HEK293 (cell line): ENCODE data around the gene PLCL1.

Experiments used
- CTCF ChIA-PET: fragments of 350-600 bp; formaldehyde crosslinking; extraction: SDS; loops from one replicate; lab custom pipeline; 2021; ENCODE audit warnings: antibody characterized with exemption; lab: Yijun Ruan, JAX
- POLR2A ChIA-PET: fragments of 300-600 bp; formaldehyde crosslinking; extraction: SDS; loops from one replicate; lab custom pipeline; 2020; ENCODE audit warnings: antibody characterized with exemption, inconsistent platforms; lab: Yijun Ruan, JAX
- H3K27ac ChIP-seq: fragments of 200-500 bp; sonication (Bioruptor generic); 2 replicates; pipeline ENCODE4 v1.5.1; 2014; ENCODE audit warnings: low read depth, low read length, control low read depth, inconsistent platforms; ENCODE audit errors: extremely low read depth
- H3K36me3 ChIP-seq, 2 experiments: fragments of 200-500 bp in 1 of 2; sonication (Bioruptor generic) in 1 of 2; 1 replicate in 1 of 2; 2 replicates in 1 of 2; pipeline ENCODE4 v1.5.1; 2014 to 2017; ENCODE audit warnings: inconsistent platforms in 2 of 2, low read length in 2 of 2; ENCODE audit not compliant: control insufficient read depth in 2 of 2, insufficient read depth in 1 of 2
- H3K4me1 ChIP-seq: fragments of 200-500 bp; sonication (Bioruptor generic); 2 replicates; pipeline ENCODE4 v1.5.1; 2014; ENCODE audit warnings: mild to moderate bottlenecking, low read length, inconsistent platforms; ENCODE audit not compliant: control insufficient read depth, insufficient read depth
- H3K4me3 ChIP-seq: 2 replicates; pipeline ENCODE4 v1.5.1; 2011; ENCODE audit warnings: low read depth, mild to moderate bottlenecking, control low read depth, low read length, moderate library complexity
- H3K9me3 ChIP-seq: fragments of 200-500 bp; sonication (Bioruptor generic); 2 replicates; pipeline ENCODE4 v1.5.1; 2014; ENCODE audit warnings: low read depth, low read length, inconsistent platforms; ENCODE audit not compliant: control insufficient read depth, insufficient read depth
- FEZF1 ChIP-seq: fragments of 450-650 bp; formaldehyde crosslinking; IDR thresholded peaks from 2 replicates; pipeline ENCODE4 v1.5.1; 2016; ENCODE audit warnings: missing biosample characterization, missing genetic modification characterization
- KLF8 ChIP-seq: fragments of 450-650 bp; formaldehyde crosslinking; IDR thresholded peaks from 2 replicates; pipeline ENCODE4 v1.5.1; 2016; ENCODE audit warnings: missing biosample characterization, missing genetic modification characterization
- OVOL3 ChIP-seq: fragments of 450-650 bp; formaldehyde crosslinking; IDR thresholded peaks from 2 replicates; pipeline ENCODE4 v1.5.1; 2016; ENCODE audit warnings: missing biosample characterization, missing genetic modification characterization
- YY2 ChIP-seq: fragments of 450-650 bp; formaldehyde crosslinking; IDR thresholded peaks from 2 replicates; pipeline ENCODE4 v1.5.1; 2016; ENCODE audit warnings: missing biosample characterization, missing genetic modification characterization
- ZBTB48 ChIP-seq: fragments of 450-650 bp; formaldehyde crosslinking; IDR thresholded peaks from 2 replicates; pipeline ENCODE4 v1.5.1; 2016; ENCODE audit warnings: missing biosample characterization, missing genetic modification characterization
- ZBTB8A ChIP-seq: fragments of 450-650 bp; formaldehyde crosslinking; IDR thresholded peaks from 2 replicates; pipeline ENCODE4 v1.5.1; 2016; ENCODE audit warnings: missing biosample characterization, missing genetic modification characterization
- ZNF132 ChIP-seq: fragments of 450-650 bp; formaldehyde crosslinking; IDR thresholded peaks from 2 replicates; pipeline ENCODE4 v1.5.1; 2017; ENCODE audit warnings: missing biosample characterization, missing genetic modification characterization, borderline replicate concordance
- ZNF133 ChIP-seq: fragments of 450-650 bp; formaldehyde crosslinking; IDR thresholded peaks from 2 replicates; pipeline ENCODE4 v1.5.1; 2016; ENCODE audit warnings: missing biosample characterization, missing genetic modification characterization
- ZNF157 ChIP-seq: fragments of 450-650 bp; formaldehyde crosslinking; IDR thresholded peaks from 2 replicates; pipeline ENCODE4 v1.5.1; 2016; ENCODE audit warnings: missing biosample characterization, missing genetic modification characterization
- ZNF16 ChIP-seq: fragments of 450-650 bp; formaldehyde crosslinking; IDR thresholded peaks from 2 replicates; pipeline ENCODE4 v1.5.1; 2016; ENCODE audit warnings: low read depth, missing biosample characterization, missing genetic modification characterization
- ZNF184 ChIP-seq: fragments of 450-650 bp; IDR thresholded peaks from 2 replicates; pipeline ENCODE4 v1.5.1; 2018; ENCODE audit warnings: missing biosample characterization, mild to moderate bottlenecking, missing genetic modification characterization
- ZNF211 ChIP-seq: fragments of 450-650 bp; formaldehyde crosslinking; IDR thresholded peaks from 2 replicates; pipeline ENCODE4 v1.5.1; 2016; ENCODE audit warnings: low read depth, missing biosample characterization, missing genetic modification characterization
- ZNF24 ChIP-seq: fragments of 450-650 bp; formaldehyde crosslinking; IDR thresholded peaks from 2 replicates; pipeline ENCODE4 v1.5.1; 2016; ENCODE audit warnings: missing biosample characterization, missing genetic modification characterization
- ZNF248 ChIP-seq: fragments of 450-650 bp; formaldehyde crosslinking; IDR thresholded peaks from 2 replicates; pipeline ENCODE4 v1.5.1; 2017; ENCODE audit warnings: missing biosample characterization, missing genetic modification characterization
- ZNF391 ChIP-seq: fragments of 450-650 bp; formaldehyde crosslinking; IDR thresholded peaks from 2 replicates; pipeline ENCODE4 v1.5.1; 2016; ENCODE audit warnings: low read depth, missing biosample characterization, missing genetic modification characterization, borderline replicate concordance
- ZNF571 ChIP-seq: fragments of 450-650 bp; formaldehyde crosslinking; IDR thresholded peaks from 2 replicates; pipeline ENCODE4 v1.5.0; 2017; ENCODE audit warnings: missing biosample characterization, missing genetic modification characterization
- ZNF585B ChIP-seq: fragments of 450-650 bp; formaldehyde crosslinking; IDR thresholded peaks from 2 replicates; pipeline ENCODE4 v1.5.1; 2016; ENCODE audit warnings: missing biosample characterization, missing genetic modification characterization
- ZNF600 ChIP-seq: fragments of 450-650 bp; formaldehyde crosslinking; IDR thresholded peaks from 2 replicates; pipeline ENCODE4 v1.5.1; 2016; ENCODE audit warnings: missing biosample characterization, missing genetic modification characterization
- ZNF658 ChIP-seq: fragments of 450-650 bp; formaldehyde crosslinking; IDR thresholded peaks from 2 replicates; pipeline ENCODE4; 2016; ENCODE audit warnings: missing biosample characterization, missing genetic modification characterization
- ZNF777 ChIP-seq: fragments of 450-650 bp; formaldehyde crosslinking; IDR thresholded peaks from 2 replicates; pipeline ENCODE4 v1.5.1; 2017; ENCODE audit warnings: missing biosample characterization, missing genetic modification characterization, borderline replicate concordance
- ZNF785 ChIP-seq: fragments of 450-650 bp; formaldehyde crosslinking; IDR thresholded peaks from 2 replicates; pipeline ENCODE4 v1.5.1; 2016; ENCODE audit warnings: missing biosample characterization, missing genetic modification characterization
- ZXDB ChIP-seq: fragments of 450-650 bp; formaldehyde crosslinking; IDR thresholded peaks from 2 replicates; pipeline ENCODE4 v1.5.1; 2016; ENCODE audit warnings: missing biosample characterization, missing genetic modification characterization
- TF ChIP-seq, protein P1 (sequence below): fragments of 450-650 bp; formaldehyde crosslinking; IDR thresholded peaks from 2 replicates; pipeline ENCODE4 v1.5.1; 2017; ENCODE audit warnings: missing biosample characterization, mild to moderate bottlenecking, missing genetic modification characterization, moderate library complexity
- TF ChIP-seq, protein P2 (sequence below): fragments of 450-650 bp; formaldehyde crosslinking; IDR thresholded peaks from 2 replicates; pipeline ENCODE4; 2016; ENCODE audit warnings: missing biosample characterization, missing genetic modification characterization
- TF ChIP-seq, protein P3 (sequence below): fragments of 450-650 bp; formaldehyde crosslinking; IDR thresholded peaks from 2 replicates; pipeline ENCODE4 v1.5.1; 2016; ENCODE audit warnings: missing biosample characterization, missing genetic modification characterization, low read depth

The PLCL1 gene

DNA sequence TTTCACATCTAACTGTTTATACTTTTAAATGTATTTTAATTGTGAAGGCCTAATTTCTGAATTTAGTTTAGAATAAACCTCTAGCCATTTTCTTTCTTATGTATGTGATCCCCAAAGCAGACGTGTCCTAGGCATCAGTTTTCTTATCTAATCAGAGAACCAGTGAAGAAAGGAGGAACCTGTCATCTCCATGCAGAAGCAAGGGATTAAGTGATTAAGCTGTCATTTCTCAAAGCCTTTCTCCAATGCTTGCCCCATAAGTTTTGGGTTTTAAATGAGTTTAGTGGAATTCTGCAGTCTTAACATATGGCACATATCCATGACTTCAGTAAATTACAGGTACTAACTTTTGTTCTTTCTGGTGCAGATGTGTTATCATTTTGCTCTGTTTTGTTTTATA, 190.4 kb downstream of the PLCL1 start (continued):
- no peak for TF ChIP-seq FEZF1

DNA sequence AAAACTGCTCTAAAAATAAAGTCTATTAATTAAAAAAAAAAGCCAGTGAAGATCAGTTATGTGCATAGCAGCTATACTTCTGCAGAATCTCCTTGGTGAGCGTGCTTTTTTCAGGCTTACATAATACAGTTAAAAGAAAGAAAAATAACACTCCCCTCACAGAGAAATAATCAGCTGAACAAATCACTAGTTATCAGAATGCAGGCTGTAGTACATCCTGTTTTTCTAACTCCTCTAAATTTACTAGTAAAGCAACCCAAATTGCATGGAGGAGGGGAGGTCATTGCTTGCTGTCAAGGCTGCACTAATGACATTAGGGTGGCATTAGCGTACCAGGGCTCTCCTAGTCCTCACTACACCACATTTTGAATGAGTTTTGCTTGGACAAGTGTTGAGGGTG, 192.2 kb downstream of the PLCL1 start:
- H3K36me3 ChIP-seq: no peaks in the 10 kb centered on the region
- no peak overlapping the region for H3K27ac ChIP-seq
- H3K9me3 ChIP-seq: no peaks in the 10 kb centered on the region
- no peak overlapping the region for H3K4me3 ChIP-seq
- no peaks in the 10 kb centered on the region for H3K4me1 ChIP-seq
- POLR2A ChIA-PET: no interaction called here
- no peak for TF ChIP-seq ZNF248 (tag by site-specific recombination)
- TF ChIP-seq ZNF211 (tag by site-specific recombination): no peak
- TF ChIP-seq ZXDB (tag by site-specific recombination): no peak
- no peak for TF ChIP-seq ZNF585B (tag by site-specific recombination)
- TF ChIP-seq ZBTB8A (tag by site-specific recombination): no peak
- no peak for TF ChIP-seq ZNF785 (tag by site-specific recombination)
- TF ChIP-seq, protein P1, sequence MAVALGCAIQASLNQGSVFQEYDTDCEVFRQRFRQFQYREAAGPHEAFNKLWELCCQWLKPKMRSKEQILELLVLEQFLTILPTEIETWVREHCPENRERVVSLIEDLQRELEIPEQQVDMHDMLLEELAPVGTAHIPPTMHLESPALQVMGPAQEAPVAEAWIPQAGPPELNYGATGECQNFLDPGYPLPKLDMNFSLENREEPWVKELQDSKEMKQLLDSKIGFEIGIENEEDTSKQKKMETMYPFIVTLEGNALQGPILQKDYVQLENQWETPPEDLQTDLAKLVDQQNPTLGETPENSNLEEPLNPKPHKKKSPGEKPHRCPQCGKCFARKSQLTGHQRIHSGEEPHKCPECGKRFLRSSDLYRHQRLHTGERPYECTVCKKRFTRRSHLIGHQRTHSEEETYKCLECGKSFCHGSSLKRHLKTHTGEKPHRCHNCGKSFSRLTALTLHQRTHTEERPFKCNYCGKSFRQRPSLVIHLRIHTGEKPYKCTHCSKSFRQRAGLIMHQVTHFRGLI: no peak
- no peak for TF ChIP-seq ZNF600 (tag by site-specific recombination)
- TF ChIP-seq ZNF133: no peak
- no peak for TF ChIP-seq ZNF157 (tag by site-specific recombination)
- TF ChIP-seq ZNF391: no peak
- TF ChIP-seq, protein P2, sequence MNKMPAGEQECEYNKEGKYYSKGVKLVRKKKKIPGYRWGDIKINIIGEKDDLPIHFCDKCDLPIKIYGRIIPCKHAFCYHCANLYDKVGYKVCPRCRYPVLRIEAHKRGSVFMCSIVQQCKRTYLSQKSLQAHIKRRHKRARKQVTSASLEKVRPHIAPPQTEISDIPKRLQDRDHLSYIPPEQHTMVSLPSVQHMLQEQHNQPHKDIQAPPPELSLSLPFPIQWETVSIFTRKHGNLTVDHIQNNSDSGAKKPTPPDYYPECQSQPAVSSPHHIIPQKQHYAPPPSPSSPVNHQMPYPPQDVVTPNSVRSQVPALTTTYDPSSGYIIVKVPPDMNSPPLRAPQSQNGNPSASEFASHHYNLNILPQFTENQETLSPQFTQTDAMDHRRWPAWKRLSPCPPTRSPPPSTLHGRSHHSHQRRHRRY (tag by site-specific recombination): no peak
- TF ChIP-seq, all 188 proteins: peak for 0
- CTCF ChIA-PET: no interaction called here

DNA sequence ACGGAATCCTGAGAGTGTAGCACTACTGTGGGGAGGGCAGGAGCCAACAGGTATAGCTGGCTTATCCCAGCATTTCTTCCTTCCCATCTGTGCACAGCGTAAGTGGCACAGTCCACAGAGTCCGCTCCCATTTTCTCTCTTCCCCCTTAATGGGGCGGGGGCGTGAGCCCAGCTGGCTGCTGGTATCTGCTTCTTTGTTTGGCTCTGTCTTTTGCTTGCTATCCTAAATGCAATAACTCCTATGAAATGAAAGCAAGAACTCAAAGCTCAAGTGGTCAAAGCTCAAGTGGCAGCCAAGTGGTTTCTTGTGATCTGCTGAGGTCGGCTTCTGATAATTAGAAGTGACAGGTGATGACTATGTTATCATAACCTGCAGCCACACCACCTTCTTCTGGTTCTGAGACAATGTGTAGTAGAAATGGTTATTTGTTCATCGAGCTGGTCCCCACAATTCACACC, 192.7 kb downstream of the PLCL1 start:
- CTCF ChIA-PET: no interaction called here
- H3K9me3 ChIP-seq: no peaks in the 10 kb centered on the region
- no peaks in the 10 kb centered on the region for H3K4me1 ChIP-seq
- no peaks in the 10 kb centered on the region for H3K36me3 ChIP-seq
- no peak for TF ChIP-seq ZNF132
- no peak for TF ChIP-seq ZNF658
- TF ChIP-seq ZNF16 (tag by site-specific recombination): no peak
- TF ChIP-seq YY2 (tag by site-specific recombination): no peak
- TF ChIP-seq OVOL3: no peak
- no peak for TF ChIP-seq FEZF1
- TF ChIP-seq, protein P3, sequence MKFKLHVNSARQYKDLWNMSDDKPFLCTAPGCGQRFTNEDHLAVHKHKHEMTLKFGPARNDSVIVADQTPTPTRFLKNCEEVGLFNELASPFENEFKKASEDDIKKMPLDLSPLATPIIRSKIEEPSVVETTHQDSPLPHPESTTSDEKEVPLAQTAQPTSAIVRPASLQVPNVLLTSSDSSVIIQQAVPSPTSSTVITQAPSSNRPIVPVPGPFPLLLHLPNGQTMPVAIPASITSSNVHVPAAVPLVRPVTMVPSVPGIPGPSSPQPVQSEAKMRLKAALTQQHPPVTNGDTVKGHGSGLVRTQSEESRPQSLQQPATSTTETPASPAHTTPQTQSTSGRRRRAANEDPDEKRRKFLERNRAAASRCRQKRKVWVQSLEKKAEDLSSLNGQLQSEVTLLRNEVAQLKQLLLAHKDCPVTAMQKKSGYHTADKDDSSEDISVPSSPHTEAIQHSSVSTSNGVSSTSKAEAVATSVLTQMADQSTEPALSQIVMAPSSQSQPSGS (tag by site-specific recombination): no peak
- TF ChIP-seq ZNF777: no peak
- no peak for TF ChIP-seq KLF8 (tag by site-specific recombination)
- TF ChIP-seq ZNF24: no peak
- TF ChIP-seq, protein P2 (tag by site-specific recombination): no peak
- no peak for TF ChIP-seq ZNF184
- no peak for TF ChIP-seq ZBTB48 (tag by site-specific recombination)
- TF ChIP-seq ZNF571 (tag by site-specific recombination): no peak
- TF ChIP-seq, all 188 proteins: peak for 0
- Histone ChIP-seq H3K4me3 (no peak overlapping the region), H3K27ac (no peak overlapping the region)
- POLR2A ChIA-PET: no interaction called here
